HK-2 (cell line): ENCODE measurements around the gene TAOK1.
A peak's percentile ranks its signal among the peaks of the same experiment; 100 is the strongest.

Experiments used
- DNase-seq: peaks from one replicate; pipeline ENCODE4 v3.0.0-alpha.2; 2018; ENCODE audit not compliant: unreplicated experiment

The TAOK1 gene

GRCh38 chr17:29583324-29584248, 193.4 kb downstream of the TAOK1 start:
- no peak for DNase-seq

- no peak for DNase-seq
These were observed 194.4 kb downstream of the TAOK1 start for GRCh38 chr17:29584452-29585079.

- no peak for DNase-seq
These were observed 195.1 kb downstream of the TAOK1 start for GRCh38 chr17:29585080-29585751.

- no peak for DNase-seq
These were observed 196.7 kb downstream of the TAOK1 start for GRCh38 chr17:29586676-29587469.

GRCh38 chr17:29587591-29587990, 197.4 kb downstream of the TAOK1 start:
- no peak for DNase-seq

- no peak for DNase-seq
These were observed 197.9 kb downstream of the TAOK1 start for GRCh38 chr17:29588017-29588561.

GRCh38 chr17:29588562-29589411, 198.6 kb downstream of the TAOK1 start:
- peak; percentile 61 for DNase-seq

GRCh38 chr17:29589524-29590410, 199.6 kb downstream of the TAOK1 start, which contains the start of gene GIT1:
Gene GIT1 (minus strand): TSS chr17:29589648. CDS start chr17:29589378, 270 bp downstream.
- peak; percentile 73 for DNase-seq

- peak; percentile 50 for DNase-seq
These were observed 200.4 kb downstream of the TAOK1 start for GRCh38 chr17:29590411-29591145.

- no peak for DNase-seq
These were observed 201.1 kb downstream of the TAOK1 start for GRCh38 chr17:29591146-29591736.

GRCh38 chr17:29591737-29592608, 201.8 kb downstream of the TAOK1 start:
- DNase-seq = peak; percentile 91

- peak; percentile 39 for DNase-seq
These were observed 202.8 kb downstream of the TAOK1 start, which contains the start of gene ANKRD13B for GRCh38 chr17:29592850-29593551. Gene ANKRD13B (plus strand): TSS chr17:29593132. CDS start chr17:29593622, 490 bp downstream.

GRCh38 chr17:29593591-29594518, 203.7 kb downstream of the TAOK1 start:
- DNase-seq = peak; percentile 31

- no peak for DNase-seq
These were observed 204.4 kb downstream of the TAOK1 start for GRCh38 chr17:29594519-29595090.
